ENCODE data around the gene SOBP.

The SOBP gene

GRCh38 chr6:107658920-107659865 lies 169.3 kb downstream of the SOBP start:
- DNase-seq (ENCODE audit: low read depth in 3 of 3), result no peak

- DNase-seq (ENCODE audit: low read depth in 3 of 3), result no peak
Observed at GRCh38 chr6:107660839-107661238, 170.9 kb downstream of the SOBP start.

- no peak for DNase-seq (ENCODE audit: low read depth in 3 of 3)
Observed at GRCh38 chr6:107661291-107661690, 171.4 kb downstream of the SOBP start.

GRCh38 chr6:107662333-107662732 lies 172.4 kb downstream of the SOBP start:
- DNase-seq (ENCODE audit: low read depth in 3 of 3), result no peak

- no peak for DNase-seq (ENCODE audit: low read depth in 3 of 3)
Observed at GRCh38 chr6:107663308-107663707, 173.4 kb downstream of the SOBP start.

GRCh38 chr6:107665382-107665781 lies 175.5 kb downstream of the SOBP start:
- DNase-seq (ENCODE audit: low read depth in 3 of 3), result no peak

GRCh38 chr6:107666084-107666980 lies 176.4 kb downstream of the SOBP start:
- DNase-seq (ENCODE audit: low read depth in 3 of 3), result no peak

GRCh38 chr6:107666981-107667601 lies 177.2 kb downstream of the SOBP start:
- no peak for DNase-seq (ENCODE audit: low read depth in 3 of 3)

- no peak for DNase-seq (ENCODE audit: low read depth in 3 of 3)
Observed at GRCh38 chr6:107667790-107668189, 177.9 kb downstream of the SOBP start.

- peak in 1 of 3 experiments; percentile 20 for DNase-seq (ENCODE audit: low read depth in 3 of 3)
Observed at GRCh38 chr6:107668743-107669474, 179.0 kb downstream of the SOBP start.

- DNase-seq (ENCODE audit: low read depth in 3 of 3), result no peak
Observed at GRCh38 chr6:107670792-107671199, 180.9 kb downstream of the SOBP start.

- DNase-seq (ENCODE audit: low read depth in 3 of 3), result no peak
Observed at GRCh38 chr6:107673076-107673494, 183.2 kb downstream of the SOBP start.

GRCh38 chr6:107674995-107675738 lies 185.2 kb downstream of the SOBP start:
- peak; percentile 72 to 83 (median 75) for DNase-seq (ENCODE audit: low read depth in 3 of 3)

- no peak for DNase-seq (ENCODE audit: low read depth in 3 of 3)
Observed at GRCh38 chr6:107676042-107676441, 186.1 kb downstream of the SOBP start.

- DNase-seq (ENCODE audit: low read depth in 3 of 3), result no peak
Observed at GRCh38 chr6:107677399-107677798, 187.5 kb downstream of the SOBP start.

- DNase-seq (ENCODE audit: low read depth in 3 of 3), result no peak
Observed at GRCh38 chr6:107679457-107679856, 189.5 kb downstream of the SOBP start.

GRCh38 chr6:107682721-107683120 lies 192.8 kb downstream of the SOBP start:
- no peak for DNase-seq (ENCODE audit: low read depth in 3 of 3)

GRCh38 chr6:107683183-107683582 lies 193.3 kb downstream of the SOBP start:
- no peak for DNase-seq (ENCODE audit: low read depth in 3 of 3)

GRCh38 chr6:107684996-107685395 lies 195.1 kb downstream of the SOBP start:
- DNase-seq (ENCODE audit: low read depth in 3 of 3), result no peak

- no peak for DNase-seq (ENCODE audit: low read depth in 3 of 3)
Observed at GRCh38 chr6:107689190-107689589, 199.3 kb downstream of the SOBP start.
